Keratinocyte (primary cell): ENCODE results near the gene TTC33.

Experiments
- EZH2 ChIP-seq: IDR thresholded peaks from one replicate; pipeline ENCODE4 v1.6.1; 2012; ENCODE audit warnings: inconsistent platforms, mild to moderate bottlenecking, low read length, moderate library complexity
- TF ChIP-seq, protein P1 (sequence below), 3 experiments: IDR thresholded peaks in 1 of 3; conservative IDR thresholded peaks in 1 of 3; optimal IDR thresholded peaks in 1 of 3; 2 replicates in 2 of 3; 3 replicates in 1 of 3; pipeline versions ENCODE3 to v1.5.1; 2011; ENCODE audit warnings: low read length in 3 of 3, mild to moderate bottlenecking in 3 of 3, moderate library complexity in 2 of 3, control low read depth in 1 of 3, inconsistent platforms in 1 of 3; ENCODE audit not compliant: insufficient read depth in 2 of 3; ENCODE audit errors: extremely low read depth in 1 of 3

GRCh38 chr5:40560474-40561110 is 195.2 kb downstream of the TTC33 start:
- TF ChIP-seq, protein P1, sequence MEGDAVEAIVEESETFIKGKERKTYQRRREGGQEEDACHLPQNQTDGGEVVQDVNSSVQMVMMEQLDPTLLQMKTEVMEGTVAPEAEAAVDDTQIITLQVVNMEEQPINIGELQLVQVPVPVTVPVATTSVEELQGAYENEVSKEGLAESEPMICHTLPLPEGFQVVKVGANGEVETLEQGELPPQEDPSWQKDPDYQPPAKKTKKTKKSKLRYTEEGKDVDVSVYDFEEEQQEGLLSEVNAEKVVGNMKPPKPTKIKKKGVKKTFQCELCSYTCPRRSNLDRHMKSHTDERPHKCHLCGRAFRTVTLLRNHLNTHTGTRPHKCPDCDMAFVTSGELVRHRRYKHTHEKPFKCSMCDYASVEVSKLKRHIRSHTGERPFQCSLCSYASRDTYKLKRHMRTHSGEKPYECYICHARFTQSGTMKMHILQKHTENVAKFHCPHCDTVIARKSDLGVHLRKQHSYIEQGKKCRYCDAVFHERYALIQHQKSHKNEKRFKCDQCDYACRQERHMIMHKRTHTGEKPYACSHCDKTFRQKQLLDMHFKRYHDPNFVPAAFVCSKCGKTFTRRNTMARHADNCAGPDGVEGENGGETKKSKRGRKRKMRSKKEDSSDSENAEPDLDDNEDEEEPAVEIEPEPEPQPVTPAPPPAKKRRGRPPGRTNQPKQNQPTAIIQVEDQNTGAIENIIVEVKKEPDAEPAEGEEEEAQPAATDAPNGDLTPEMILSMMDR (optimal IDR thresholded peaks at IDR 0.05 in 1 of 3, IDR thresholded peaks at IDR 0.05 in 1 of 3, conservative IDR thresholded peaks at IDR 0.05 in 1 of 3; ENCODE audit: extremely low read depth in 1 of 3, insufficient read depth in 2 of 3, low read length in 3 of 3) = no peak
- no peak for TF ChIP-seq EZH2
